NCI-H2081 (cell line): ENCODE measurements around the gene LIMCH1.

ENCODE experiments used
- DNase-seq, 2 experiments: peaks; one replicate each; lab custom pipeline; 2025; lab: John Stamatoyannopoulos, UW

Gene LIMCH1

GRCh38 chr4:41571422-41571821 lies 33.5 kb downstream of the LIMCH1 start:
- no peak for DNase-seq

DNA sequence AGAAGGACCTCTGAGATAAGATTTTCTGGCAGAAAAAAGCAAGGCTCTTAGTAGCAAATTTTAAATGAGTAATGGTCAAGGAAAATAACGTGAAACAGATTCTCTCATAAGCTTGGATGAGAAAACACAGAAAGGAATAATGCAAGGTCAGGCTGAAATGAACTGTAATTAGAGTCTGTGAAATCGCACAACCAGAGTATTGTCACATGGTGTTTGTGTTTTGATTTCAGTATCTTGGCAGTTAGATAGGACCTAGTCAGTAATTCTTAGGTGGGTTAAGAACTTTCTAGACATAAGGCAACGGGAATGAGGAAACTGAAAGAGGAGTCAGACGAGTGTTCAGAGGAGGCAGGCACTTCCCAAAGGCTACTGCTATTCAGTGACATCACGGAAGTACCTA lies 34.6 kb downstream of the LIMCH1 start:
- no peak for DNase-seq

- no peak for DNase-seq
Measured at GRCh38 chr4:41572956-41573355, 35.0 kb downstream of the LIMCH1 start.

DNA sequence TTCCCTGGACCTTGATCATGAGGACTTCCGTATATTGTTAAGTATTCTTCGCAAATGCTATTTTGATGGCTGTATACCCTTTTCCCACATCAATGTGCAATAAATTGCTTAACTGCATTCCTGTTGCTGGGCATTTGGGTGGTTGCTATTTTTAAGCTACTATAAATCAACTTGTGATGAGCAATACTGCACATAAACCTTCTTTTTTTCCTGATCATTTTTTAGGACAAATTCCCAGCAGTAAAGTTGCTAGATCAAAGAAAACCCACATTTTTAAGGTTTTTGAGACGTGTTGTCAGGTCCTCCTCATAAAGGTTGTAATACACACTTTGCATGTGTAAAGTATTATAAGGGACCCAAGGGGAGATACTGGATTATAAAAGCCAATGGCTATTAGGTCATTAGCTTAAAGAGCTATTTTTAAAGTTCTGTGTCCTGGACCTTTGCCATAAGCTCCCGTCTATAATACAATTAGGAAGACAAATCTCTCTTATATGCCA lies 35.6 kb downstream of the LIMCH1 start:
- no peak for DNase-seq

DNA sequence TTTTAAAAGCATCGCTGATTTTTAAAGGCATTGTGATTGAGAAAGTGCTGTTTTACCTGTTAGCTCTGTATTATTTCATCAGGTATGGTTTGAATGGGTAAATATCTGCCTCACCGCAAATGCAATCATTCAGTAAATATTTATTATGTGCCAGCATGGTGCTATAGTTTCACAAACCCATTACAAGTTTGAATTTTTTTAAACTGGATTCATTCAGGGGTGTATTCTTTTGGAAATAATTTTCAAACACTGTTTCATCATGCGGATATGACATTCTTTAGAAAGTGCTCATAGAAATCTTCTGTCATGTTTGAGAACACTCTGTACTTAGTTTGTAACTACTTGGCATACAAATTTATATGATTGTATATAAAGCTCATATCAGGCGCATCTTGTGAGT lies 37.2 kb downstream of the LIMCH1 start:
- peak in 1 of 2 experiments; percentile 10 for DNase-seq

GRCh38 chr4:41575665-41576064 lies 37.7 kb downstream of the LIMCH1 start:
- DNase-seq, result no peak

GRCh38 chr4:41579043-41579442 lies 41.1 kb downstream of the LIMCH1 start:
- DNase-seq, result no peak

DNA sequence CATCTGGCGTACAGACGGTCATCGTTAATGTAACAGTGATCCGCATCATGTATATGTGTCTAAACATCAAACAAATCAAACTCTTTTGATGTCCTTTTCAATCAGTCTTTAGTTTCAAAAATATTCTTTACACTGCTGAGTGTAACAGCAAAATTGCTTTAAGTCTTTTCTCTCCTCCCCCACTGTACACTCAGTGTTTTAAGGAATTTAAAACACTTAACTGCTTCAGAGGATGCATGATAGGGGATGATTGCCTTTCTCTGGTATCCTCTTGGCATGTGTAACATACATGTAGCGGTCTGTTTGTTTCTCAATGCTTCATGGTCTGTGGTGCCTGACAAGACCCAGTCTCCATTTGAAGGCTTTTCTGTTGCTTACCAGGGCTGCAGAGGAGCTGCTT lies 41.6 kb downstream of the LIMCH1 start:
- no peak for DNase-seq

DNA sequence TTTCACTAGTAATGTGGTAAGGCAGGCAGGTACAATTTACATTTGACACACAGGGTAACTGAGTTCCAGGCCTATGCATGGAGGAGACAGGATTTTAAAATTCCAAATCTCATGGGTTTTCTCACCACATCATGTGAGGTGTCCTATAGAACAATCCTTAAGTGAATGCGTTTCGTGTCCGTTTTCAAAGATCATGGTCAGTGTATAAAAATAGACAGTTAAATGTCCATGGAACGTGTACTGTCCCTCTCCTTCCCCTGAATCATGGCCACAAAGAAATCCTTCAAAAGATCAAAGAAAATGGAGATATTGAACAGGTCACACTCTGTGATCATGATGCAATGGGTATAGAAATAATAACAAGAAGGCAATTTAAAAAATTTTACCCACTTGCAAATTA lies 42.0 kb downstream of the LIMCH1 start:
- DNase-seq, result no peak

DNA sequence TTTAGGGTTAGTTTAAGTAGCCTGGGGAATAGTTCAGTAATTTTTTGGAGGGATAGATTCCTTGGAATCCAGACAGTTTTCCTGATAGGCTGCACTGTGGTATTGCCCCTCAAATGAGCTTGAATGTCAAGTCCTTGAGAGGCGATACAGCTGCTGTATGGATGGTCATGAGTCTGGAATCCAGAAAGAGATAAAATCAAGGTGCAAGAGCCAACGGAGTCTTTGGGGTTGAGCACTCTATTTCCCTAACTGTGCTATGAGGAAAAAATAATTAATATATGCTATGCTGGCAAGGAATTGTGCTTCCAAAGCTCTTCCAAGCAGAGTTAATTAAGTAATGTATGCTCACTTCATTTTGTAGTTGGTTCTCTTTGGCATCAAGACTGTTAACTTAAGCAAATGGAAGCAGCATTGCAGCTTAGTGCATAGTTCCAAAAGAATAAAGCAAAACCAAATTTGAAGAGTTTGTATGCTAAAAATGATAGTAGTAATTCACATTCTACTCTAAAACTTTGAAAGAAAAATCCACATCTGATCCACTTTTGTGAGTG lies 48.8 kb downstream of the LIMCH1 start:
- DNase-seq, result no peak

GRCh38 chr4:41587286-41587685 lies 49.3 kb downstream of the LIMCH1 start:
- DNase-seq, result no peak

GRCh38 chr4:41590591-41590990 lies 52.6 kb downstream of the LIMCH1 start:
- peak; percentile 84 to 96 for DNase-seq

DNA sequence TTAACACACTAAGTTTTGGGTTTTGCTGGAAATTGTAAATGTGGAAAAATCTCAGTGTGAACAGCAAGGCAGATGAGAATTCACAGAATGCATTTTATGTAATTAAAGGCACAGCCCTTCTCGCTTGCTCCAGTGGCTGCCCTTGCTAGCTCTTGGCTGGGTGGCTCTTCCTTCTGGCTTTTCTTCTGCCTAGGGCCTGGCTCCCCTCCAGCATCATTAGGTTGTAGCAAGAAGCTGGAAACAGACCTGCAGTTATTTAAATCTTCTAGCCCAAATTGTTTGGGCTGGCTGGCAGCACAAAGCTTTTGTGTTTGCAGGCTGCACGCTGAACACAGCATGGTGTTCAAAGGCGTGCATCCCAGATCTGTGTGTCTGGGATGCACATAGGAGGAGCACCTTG lies 56.5 kb downstream of the LIMCH1 start:
- DNase-seq, result no peak

GRCh38 chr4:41597494-41597893 lies 59.5 kb downstream of the LIMCH1 start:
- DNase-seq, result no peak

DNA sequence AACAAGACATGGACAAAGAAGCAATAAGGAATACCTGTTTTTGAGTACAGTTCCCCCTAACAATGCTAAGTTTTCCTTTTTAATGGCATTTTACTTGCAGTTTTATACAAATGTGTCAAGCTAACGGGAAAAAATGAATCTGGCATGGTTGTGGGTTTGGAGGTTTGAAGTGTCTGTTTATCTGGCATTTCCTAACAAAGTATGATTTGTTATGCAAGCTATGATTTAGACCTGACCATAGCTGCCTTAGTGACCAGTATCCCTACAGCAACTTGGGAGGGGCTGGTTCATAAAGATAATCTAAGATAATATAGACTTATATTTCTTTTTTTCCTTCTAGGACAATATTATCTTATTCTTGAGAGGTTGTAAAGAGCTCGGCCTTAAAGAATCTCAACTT lies 60.6 kb downstream of the LIMCH1 start:
- DNase-seq, result no peak

DNA sequence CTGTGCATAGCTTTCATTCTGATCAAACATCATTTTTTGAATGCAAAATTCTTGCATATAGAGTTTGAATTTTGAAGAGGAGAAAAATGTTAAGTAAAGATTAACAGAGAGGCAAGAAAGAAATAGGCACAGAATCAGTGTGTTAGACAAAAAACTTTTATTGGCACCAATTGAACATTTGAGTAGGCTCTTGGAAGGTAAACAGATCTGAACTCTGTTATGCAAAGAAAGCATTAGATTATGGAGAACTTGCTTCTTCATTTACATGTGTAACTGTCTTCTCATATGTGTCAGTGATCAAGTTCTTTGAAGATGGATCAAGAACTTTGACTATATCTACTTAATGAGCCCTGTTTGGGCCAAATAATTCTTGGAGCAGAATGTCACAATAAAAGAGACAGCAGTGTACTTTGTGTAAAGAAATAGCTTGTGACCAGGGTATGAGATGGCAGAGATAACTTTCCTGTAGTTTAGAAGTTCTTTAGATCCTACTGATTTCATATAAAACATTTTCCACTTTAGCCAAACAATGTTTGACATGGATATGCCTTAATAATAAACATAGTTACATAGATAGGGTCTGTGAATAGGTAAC lies 61.3 kb downstream of the LIMCH1 start:
- no peak for DNase-seq

DNA sequence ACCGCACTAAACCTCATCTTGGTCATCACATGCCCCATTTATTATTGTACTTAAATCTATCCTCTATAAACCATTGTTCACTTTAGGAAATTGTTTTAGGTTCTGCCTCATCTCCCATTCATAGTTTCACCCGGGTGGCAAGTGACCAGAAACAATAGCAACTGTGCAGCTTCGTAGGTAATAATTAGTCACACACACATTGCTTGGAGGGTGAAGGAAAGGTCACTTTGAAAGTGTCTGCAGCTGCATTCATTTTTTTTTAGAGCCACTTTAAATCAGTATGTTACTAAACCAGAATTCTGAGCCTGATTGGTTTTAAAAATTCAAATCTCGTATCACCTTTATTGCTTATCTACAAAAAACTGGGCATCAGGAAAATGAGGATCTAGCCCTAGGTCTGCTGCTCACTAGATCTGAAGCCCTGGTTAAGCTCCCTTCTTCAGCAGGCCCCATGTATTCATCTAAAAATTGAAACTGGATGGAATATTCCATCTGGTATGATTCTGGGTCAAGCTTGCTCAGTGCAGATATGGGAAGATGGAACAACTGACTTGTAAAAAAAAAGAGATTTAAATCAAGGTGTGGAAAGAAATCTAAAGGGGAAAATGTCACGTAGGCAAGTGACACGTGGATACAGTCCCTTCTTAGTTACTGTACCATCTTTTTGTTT lies 62.4 kb downstream of the LIMCH1 start:
- peak in 1 of 2 experiments; percentile 70 for DNase-seq

DNA sequence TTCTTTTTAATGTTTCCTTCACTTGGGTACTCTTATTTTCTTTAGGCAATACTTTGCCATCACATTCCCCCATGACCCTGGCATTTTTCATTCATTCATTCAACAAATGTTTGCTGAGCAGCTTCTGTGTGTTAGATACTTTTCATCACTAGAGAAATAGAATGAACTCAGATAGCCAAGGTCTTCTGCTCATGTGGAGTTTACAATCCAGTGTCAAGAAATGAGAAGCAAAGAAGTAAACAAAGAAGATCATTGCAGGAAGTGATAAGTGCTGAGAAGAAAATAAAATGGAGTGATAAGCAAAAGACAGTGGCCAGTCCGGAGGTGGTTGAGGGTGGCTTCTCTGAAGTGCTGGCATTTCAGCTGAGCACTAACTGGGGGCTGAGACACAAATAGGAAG lies 63.1 kb downstream of the LIMCH1 start:
- DNase-seq, result no peak

- DNase-seq, result no peak
Measured at GRCh38 chr4:41602113-41602512, 64.2 kb downstream of the LIMCH1 start.

DNA sequence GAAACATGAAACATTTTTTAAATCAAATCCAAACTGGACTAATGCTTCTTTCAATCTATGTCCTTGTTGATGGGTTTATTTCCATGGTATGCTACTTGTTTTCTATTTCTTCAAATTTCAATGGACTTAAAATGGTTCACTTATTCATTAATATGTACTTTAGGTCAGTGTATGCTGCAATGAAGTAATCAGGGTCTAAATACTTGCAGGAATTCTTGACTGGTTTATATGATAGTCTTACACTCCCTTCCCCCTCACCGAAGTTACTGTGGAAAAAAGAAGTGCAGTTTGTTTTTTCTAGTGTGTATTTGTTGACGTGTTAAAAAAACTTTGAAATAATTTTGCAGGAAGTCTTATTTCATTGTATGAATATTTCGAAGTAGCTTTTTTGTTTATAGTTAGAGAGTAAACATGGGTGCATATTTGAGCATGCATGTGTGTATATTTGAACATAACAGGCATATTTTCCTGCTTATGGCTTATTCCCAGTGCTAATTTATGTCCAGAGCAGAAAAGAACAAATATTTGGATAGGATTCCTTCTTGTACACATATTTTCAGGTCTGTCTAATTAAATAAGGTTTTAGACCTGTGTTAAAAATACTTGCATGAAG lies 65.0 kb downstream of the LIMCH1 start:
- no peak for DNase-seq

DNA sequence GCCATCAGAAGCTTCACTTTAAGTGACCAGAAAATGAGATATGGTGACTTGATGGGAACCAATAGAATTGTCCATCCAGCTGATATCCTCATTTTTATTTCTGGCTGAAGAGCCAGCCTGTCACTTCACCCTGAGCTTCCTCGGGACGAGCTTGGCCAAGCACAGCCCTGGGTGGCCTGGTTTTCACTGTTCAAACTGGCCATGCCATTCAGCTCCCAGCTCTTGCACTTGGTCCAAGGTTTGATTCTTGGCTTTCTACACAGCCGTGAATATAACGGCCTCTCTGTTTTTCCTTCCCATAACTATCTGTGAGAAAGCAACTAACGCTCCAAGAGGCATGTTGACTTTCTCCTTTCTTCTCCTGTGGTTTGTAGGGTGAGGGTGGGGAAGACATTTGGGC lies 71.9 kb downstream of the LIMCH1 start:
- no peak for DNase-seq

DNA sequence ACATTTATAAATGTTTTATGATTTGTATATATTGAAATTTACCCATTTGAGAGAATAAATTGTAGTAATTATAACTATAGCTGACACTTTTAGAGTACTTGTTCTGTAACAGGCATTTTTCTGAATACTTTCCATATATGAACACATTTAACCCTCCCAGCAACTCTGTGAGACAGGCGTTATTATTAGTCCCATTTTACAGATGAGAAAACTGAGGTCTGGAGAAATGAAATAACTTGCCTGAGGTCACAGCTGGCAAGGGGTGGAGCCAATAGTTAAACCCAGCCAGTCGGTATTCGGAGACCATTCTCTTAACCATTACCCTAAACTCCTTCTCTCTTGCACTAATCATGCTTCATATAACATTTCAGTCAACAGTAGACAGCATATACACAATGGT lies 72.5 kb downstream of the LIMCH1 start:
- no peak for DNase-seq
